ENCODE data around the gene PRKCB. TPM values are rescaled to one million over a fixed set of nuclear protein-coding genes. Genes with fewer than 3 reads are reported as not detected.
"Not testable (repeated sequence)": the region's sequence is repeated elsewhere in the genome, so short reads cannot be mapped to it uniquely, and the experiment has no call there.

The PRKCB gene
- total RNA-seq, 1 donor from 2014 or later = 28.7 TPM

GRCh38 chr16:24013054-24013636 is 177.4 kb downstream of the PRKCB start:
- Mint-ChIP-seq H3K27ac (ENCODE audit: unreplicated experiment) (no peak overlapping the region), H3K9me3 (ENCODE audit: unreplicated experiment) (no peaks in the 10 kb centered on the region), H3K4me1 (ENCODE audit: unreplicated experiment) (peaks cover 6% of the 10 kb centered on the region), H3K27me3 (ENCODE audit: unreplicated experiment) (peaks cover 6% of the 10 kb centered on the region), H3K36me3 (ENCODE audit: low read depth, unreplicated experiment) (no peaks in the 10 kb centered on the region), H3K4me3 (ENCODE audit: unreplicated experiment) (no peak overlapping the region)
- no peak for TF ChIP-seq CTCF (IDR thresholded peaks at IDR 0.05; ENCODE audit: unreplicated experiment)
- DNase-seq (ENCODE audit: low spot score) = no peak

- no peak for TF ChIP-seq CTCF (IDR thresholded peaks at IDR 0.05; ENCODE audit: unreplicated experiment)
Measured at GRCh38 chr16:24013864-24014645, 178.3 kb downstream of the PRKCB start.

GRCh38 chr16:24014955-24015354 is 179.2 kb downstream of the PRKCB start:
- not testable (repeated sequence) for H3K36me3 Mint-ChIP-seq (ENCODE audit: low read depth, unreplicated experiment); H3K27me3 Mint-ChIP-seq (ENCODE audit: unreplicated experiment); H3K9me3 Mint-ChIP-seq (ENCODE audit: unreplicated experiment); H3K4me3 Mint-ChIP-seq (ENCODE audit: unreplicated experiment); H3K4me1 Mint-ChIP-seq (ENCODE audit: unreplicated experiment); DNase-seq (ENCODE audit: low spot score); H3K27ac Mint-ChIP-seq (ENCODE audit: unreplicated experiment)

More at GRCh38 chr16:24013864-24014645, 178.3 kb downstream of the PRKCB start:
- peaks cover 3% of the 10 kb centered on the region for H3K27me3 Mint-ChIP-seq (ENCODE audit: unreplicated experiment)
- DNase-seq (ENCODE audit: low spot score) = no peak
- no peak overlapping the region for H3K4me3 Mint-ChIP-seq (ENCODE audit: unreplicated experiment)
- peaks cover 6% of the 10 kb centered on the region for H3K4me1 Mint-ChIP-seq (ENCODE audit: unreplicated experiment)
- no peak overlapping the region for H3K27ac Mint-ChIP-seq (ENCODE audit: unreplicated experiment)
- H3K36me3 Mint-ChIP-seq (ENCODE audit: low read depth, unreplicated experiment) = no peaks in the 10 kb centered on the region
- H3K9me3 Mint-ChIP-seq (ENCODE audit: unreplicated experiment) = no peaks in the 10 kb centered on the region

- H3K9me3 Mint-ChIP-seq (ENCODE audit: unreplicated experiment) = no peaks in the 10 kb centered on the region
- DNase-seq (ENCODE audit: low spot score) = no peak
- no peak overlapping the region for H3K27ac Mint-ChIP-seq (ENCODE audit: unreplicated experiment)
Measured at GRCh38 chr16:24015923-24016322, 180.1 kb downstream of the PRKCB start.

GRCh38 chr16:24018485-24018884 is 182.7 kb downstream of the PRKCB start:
- Mint-ChIP-seq H3K36me3 (ENCODE audit: low read depth, unreplicated experiment) (no peaks in the 10 kb centered on the region), H3K4me1 (ENCODE audit: unreplicated experiment) (no peaks in the 10 kb centered on the region), H3K4me3 (ENCODE audit: unreplicated experiment) (no peak overlapping the region), H3K9me3 (ENCODE audit: unreplicated experiment) (no peaks in the 10 kb centered on the region), H3K27me3 (ENCODE audit: unreplicated experiment) (peaks cover 2% of the 10 kb centered on the region), H3K27ac (ENCODE audit: unreplicated experiment) (no peak overlapping the region)
- TF ChIP-seq CTCF (IDR thresholded peaks at IDR 0.05; ENCODE audit: unreplicated experiment) = no peak
- DNase-seq (ENCODE audit: low spot score) = no peak

More at GRCh38 chr16:24015923-24016322, 180.1 kb downstream of the PRKCB start:
- no peak for TF ChIP-seq CTCF (IDR thresholded peaks at IDR 0.05; ENCODE audit: unreplicated experiment)
- Mint-ChIP-seq H3K4me3 (ENCODE audit: unreplicated experiment) (no peak overlapping the region), H3K36me3 (ENCODE audit: low read depth, unreplicated experiment) (no peaks in the 10 kb centered on the region), H3K4me1 (ENCODE audit: unreplicated experiment) (peaks cover 5% of the 10 kb centered on the region), H3K27me3 (ENCODE audit: unreplicated experiment) (peaks cover 2% of the 10 kb centered on the region)
